Measurements from ENCODE around the gene BUB3. TPM values are rescaled to one million over a fixed set of nuclear protein-coding genes. Genes with fewer than 3 reads are reported as not detected.
A peak's percentile ranks its signal among the peaks of the same experiment; 100 is the strongest.

The BUB3 gene, protein sequence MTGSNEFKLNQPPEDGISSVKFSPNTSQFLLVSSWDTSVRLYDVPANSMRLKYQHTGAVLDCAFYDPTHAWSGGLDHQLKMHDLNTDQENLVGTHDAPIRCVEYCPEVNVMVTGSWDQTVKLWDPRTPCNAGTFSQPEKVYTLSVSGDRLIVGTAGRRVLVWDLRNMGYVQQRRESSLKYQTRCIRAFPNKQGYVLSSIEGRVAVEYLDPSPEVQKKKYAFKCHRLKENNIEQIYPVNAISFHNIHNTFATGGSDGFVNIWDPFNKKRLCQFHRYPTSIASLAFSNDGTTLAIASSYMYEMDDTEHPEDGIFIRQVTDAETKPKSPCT
- total RNA-seq = 64.3 TPM

- peak; percentile 99 for DNase-seq (ENCODE audit: low spot score)
Measured at GRCh38 chr10:123154092-123154710, at the start of gene BUB3. BUB3 (plus strand) TSS chr10:123154402; CDS start chr10:123154918, 516 bp downstream.

DNA sequence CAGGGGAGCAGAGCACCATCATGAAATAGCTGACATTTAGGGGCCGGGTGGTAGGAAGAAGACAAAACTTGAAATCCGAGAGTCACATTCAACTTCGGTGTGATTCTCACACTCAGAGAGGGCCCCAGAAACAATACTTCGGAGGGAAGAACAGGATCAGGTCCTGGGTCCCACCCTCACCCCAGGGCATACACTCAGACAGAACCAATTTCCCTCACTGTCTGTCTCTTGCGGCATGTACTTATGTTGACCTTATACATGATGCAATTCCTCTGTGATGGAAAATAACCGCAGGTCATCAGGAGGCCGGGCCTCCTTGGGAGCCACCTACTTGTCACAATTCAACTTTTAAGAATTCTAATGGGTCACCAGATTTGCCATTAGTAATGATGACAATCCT is 44.7 kb upstream of the BUB3 start:
- no peak for DNase-seq (ENCODE audit: low spot score)

- DNase-seq (ENCODE audit: low spot score) = no peak
Measured at GRCh38 chr10:123117644-123118417, 36.4 kb upstream of the BUB3 start.

DNA sequence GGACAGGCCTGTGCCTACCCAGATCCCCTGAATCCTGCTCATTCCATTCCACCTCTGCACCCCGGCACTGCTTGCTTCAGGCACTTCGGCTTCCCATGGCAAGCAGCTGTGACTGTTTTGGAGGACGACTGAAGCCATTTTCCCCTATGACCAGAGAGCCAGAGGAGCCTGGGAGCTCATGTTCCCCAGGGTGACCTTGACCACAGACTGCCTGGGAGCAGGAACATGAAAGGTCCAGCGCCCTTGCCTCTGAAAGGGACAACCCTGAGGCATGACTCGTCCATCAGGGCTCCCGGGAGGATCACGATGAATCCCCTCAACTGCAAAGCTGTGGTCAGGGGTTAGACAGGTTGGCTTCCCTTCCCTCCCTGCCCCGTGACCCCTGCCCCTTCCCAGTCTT is 35.1 kb upstream of the BUB3 start:
- no peak for DNase-seq (ENCODE audit: low spot score)

GRCh38 chr10:123126246-123126645 is 28.0 kb upstream of the BUB3 start:
- no peak for DNase-seq (ENCODE audit: low spot score)

GRCh38 chr10:123129618-123130271 is 24.5 kb upstream of the BUB3 start:
- DNase-seq (ENCODE audit: low spot score) = no peak

GRCh38 chr10:123132576-123133477 is 21.4 kb upstream of the BUB3 start:
- DNase-seq (ENCODE audit: low spot score) = peak; percentile 84

DNA sequence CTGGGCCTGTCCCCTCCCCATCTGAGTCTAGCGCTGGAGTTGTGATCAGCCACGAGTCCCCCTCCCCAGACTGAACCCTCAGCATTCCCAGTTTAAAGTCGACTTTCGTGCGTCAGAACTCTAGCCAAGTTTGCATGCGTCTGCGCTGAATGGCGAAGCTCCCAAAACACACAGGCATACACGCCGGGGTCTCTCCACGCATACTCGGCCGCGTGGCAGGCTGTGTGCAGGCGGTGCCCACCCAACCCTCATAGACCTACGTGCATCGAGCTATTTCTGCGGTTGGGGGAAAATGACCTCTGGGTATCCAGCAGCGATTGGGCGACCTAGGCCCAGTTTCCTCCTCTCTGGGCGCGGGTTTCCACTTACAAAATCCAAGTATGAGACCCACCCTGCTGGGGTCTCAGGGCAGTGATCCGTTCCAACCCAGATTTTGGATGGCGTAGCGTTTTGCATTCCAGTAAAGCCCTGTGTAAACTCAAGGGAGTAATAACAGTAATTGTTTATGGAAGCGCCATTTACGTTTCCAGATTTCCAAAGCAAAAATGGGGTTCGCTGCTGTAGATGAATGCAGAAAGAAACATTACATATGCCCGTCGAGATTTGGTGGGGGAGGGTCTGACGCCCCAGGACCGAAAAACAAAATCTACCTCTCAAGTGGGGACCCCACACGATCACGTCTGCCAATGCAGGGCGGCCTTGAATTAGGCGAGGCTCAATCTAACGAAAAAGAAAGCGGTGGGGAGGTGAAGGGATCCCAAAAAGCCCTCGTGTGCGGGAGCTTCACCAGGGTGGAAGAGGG is 20.5 kb upstream of the BUB3 start:
- no peak for DNase-seq (ENCODE audit: low spot score)

DNA sequence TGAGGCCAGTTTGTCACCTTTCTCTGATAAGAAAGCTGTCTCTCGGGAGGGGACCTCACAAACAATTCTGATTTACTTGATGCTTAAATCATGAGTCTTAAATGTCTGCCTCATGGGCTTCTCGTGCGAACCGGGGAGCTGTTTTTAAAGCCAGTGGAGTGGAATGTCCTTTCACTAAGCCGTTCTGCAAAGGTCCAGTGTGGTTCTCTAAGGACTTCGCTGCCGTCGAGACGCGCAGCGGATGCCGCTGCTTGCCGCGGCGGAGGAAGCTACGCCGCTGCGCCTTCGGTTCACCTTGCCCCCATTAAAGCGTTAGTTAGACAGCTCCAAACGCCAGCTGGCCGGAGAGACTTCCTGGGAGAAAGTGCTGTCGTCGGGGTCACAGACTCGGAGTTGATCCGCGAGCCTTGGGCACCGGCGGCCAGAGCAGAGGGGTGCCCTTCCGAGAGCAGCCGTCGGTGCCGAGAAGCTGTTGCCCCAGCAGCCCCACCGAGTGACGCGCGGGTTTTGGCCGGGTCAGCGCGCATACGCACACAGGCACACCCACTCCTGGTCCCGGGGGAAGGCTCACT is 19.8 kb upstream of the BUB3 start:
- DNase-seq (ENCODE audit: low spot score) = no peak

DNA sequence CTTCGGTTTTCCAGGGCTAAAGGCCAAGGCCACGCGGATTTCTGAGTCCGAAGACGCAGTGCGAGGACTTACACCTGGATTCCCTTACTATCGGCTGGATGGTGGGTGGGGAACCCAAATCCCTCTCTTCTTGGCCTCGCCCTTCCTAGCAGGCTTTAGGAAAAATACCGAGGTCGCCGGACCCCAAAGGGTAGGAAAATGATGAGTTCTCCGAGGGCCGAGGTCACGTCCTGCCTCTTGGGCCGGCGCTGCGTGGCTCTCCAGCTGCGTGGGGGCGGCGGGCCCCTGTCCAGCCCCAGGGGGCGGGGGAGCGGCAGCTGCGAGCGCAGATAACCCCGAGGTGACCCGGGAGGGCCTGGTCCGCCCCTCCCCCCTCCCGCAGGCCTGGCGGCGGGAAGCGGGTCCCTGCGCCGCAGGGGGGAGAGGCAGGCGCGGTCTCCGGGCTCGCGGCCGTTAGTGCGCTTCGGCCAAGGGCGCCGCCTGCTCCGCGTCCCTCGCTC is 19.2 kb upstream of the BUB3 start:
- DNase-seq (ENCODE audit: low spot score) = no peak

GRCh38 chr10:123135415-123136141 is 18.6 kb upstream of the BUB3 start, which contains the start of gene HMX3:
HMX3 (plus strand) TSS chr10:123135970; CDS start chr10:123136051, 81 bp downstream.
- DNase-seq (ENCODE audit: low spot score) = no peak

GRCh38 chr10:123136221-123136805 is 17.9 kb upstream of the BUB3 start:
- no peak for DNase-seq (ENCODE audit: low spot score)

- no peak for DNase-seq (ENCODE audit: low spot score)
Measured at GRCh38 chr10:123136806-123137642, 17.2 kb upstream of the BUB3 start.

- DNase-seq (ENCODE audit: low spot score) = no peak
Measured at GRCh38 chr10:123139165-123139520, 15.1 kb upstream of the BUB3 start.

GRCh38 chr10:123139521-123140163 is 14.6 kb upstream of the BUB3 start:
- no peak for DNase-seq (ENCODE audit: low spot score)

DNA sequence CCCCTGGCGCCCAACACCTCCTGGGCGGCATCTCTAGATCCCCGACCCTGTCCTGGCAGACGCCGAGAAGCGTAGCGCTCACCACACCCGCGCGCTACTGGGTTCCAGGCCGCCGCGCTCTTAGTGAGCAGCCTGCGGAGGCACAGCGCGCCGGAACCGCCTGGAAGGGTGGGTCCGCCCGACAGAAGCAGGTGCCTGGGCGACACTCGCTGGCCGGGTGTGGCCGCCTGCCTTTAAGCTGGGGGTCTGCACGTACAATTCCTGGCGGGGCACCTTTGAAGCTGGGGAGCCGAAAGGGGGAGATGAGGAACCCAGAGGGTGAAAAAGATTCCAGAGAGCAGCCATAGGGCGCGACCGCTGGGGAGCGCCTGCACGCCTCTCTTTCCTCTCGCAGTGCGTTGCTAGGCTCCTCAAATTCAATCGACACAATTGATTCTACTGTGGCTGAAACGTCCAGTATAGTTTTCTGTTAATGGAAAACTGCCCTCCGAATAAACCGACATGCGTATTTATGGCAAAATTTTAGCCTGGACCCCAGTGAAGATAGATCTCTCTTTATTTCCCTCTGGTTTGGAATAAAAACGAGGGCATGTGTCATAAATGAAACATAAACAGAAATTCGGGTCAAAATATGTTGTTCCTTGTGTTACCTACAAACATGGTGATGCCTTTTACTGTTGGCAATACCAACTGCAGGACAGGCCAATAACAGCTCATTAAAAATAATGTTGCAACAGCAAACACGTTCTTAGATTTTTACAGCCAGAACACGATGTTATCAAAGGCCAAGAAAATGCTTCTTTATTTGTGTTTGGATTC is 13.8 kb upstream of the BUB3 start:
- no peak for DNase-seq (ENCODE audit: low spot score)

Measured in mucosa of gallbladder (tissue), 1 donor.